GM21737 (cell line): ENCODE results near the gene BICDL1.
A peak's percentile ranks its signal among the peaks of the same experiment; 100 is the strongest.

Experiments
- ATAC-seq: cut with Tn5 transposase; IDR thresholded peaks from one replicate; pipeline ENCODE4 v1.9.1; 2021; ENCODE audit warnings: mild to moderate bottlenecking, moderate library complexity; ENCODE audit not compliant: unreplicated experiment

The BICDL1 gene

DNA sequence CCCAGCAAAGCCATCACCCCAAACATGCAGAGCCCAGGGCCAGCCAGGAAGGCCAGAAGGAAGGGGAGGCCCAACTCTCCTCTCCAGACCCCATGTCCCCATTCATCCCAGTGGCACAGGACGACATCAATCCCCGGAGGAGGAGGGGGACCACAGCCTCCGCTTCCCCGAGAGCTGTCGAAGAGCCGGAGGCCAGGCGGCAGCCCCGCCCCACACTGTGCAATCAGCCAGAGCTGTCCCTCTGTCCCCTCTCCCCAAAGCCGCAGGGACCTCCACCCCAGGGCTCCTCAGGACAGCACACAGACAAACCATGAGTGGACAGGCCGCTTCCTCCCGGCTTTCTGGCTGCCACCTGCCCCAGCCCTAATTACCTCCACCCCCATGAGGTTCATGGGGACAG lies 110.7 kb downstream of the BICDL1 start:
- no peak for ATAC-seq

DNA sequence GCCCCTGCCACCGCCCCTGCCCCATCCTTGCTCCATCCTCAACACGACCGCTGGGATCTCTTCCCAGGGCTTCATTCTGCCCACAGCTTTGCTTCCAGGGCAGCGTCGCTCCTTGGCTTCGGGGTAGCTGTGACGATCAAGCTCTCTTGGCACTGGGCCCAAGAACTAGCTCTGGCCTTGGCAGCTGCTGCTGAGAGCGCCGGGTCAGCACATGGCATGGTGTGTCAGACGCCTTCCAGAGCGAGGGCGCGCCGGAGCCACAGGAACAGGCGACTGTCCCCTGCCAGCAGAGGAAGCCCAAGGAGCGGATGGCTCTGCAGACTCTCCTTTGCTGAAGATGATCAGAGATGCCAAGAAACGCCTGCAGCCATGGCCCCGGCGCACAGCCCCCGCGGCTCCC lies 111.6 kb downstream of the BICDL1 start:
- ATAC-seq = no peak

DNA sequence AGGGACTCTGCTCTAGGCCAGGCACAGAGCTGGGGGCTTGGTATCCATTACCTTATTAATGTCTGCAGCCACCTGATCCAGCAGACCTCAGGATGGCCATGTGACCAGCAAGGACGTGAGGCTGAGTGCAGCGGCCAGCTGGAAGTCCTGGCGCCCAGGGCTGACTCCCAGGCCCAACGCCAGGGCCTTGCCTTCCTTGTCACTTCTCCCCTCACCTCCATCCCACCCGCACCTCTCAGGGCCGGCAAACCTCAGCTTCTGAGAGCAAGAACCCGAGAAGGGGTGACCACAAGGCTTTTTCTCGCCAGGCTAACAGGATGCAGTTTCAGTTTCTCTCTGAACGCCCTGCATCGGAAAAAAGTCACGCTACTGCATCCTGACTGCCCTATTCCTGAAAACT lies 112.1 kb downstream of the BICDL1 start:
- no peak for ATAC-seq

DNA sequence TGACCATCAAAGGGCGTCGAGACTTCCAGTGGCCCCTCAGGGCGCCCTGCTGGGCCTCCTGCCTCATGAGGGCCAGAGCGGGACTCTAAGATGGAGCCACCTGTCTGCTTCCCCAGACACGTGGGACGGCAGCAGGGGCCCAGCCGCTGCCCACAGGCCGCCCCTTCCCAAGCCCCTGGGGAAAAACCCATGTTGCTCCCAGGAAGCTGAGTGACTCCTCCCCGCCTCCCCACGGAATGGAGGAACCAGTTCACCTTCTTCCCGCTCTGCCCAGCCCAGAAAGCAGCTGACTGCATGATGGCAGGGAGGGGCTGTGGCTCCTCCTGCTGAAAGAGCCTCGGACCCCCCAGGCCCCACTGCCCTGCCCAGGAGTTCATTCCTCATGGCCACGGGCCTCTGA lies 112.6 kb downstream of the BICDL1 start:
- no peak for ATAC-seq

DNA sequence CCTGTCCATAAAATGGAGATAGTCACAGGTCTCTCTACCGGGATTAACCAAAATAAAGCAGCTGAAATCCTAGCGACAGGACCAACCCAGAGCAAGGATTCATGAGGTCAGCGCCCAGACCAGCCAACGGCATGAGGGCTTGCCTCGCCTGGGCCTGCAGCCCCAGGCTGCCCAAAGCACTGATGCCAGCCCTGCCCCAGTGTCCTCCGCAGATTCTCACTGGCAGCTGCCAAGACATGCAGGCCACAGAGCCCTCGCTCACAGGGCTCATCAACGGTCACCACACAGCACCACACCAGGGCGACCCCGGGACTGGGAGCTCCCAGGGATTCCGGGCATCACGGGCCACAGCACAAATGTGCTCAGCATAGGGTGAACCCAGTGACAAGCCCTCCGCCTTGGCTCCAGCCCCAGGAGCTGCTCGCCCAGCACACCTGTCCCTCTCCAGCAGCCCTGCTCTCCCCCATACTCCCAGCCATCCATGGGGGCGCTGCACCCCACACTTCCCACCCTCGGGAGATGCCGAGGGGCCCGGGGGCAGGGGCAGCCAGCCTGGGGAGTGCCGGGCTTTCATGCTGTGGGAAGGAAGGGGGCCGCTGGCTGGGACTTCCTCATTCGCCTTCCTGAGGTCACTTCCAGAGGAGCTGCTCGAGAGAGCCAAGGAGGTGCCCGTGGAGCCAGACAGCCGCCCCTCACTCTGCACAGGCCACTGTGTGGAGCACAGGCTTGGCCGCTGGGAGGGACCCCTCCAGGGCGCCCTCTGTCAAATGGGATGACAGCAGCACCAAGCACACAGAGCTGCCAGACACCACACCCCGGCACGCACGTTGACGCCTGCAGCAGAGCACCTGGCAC lies 113.4 kb downstream of the BICDL1 start:
- ATAC-seq = no peak

DNA sequence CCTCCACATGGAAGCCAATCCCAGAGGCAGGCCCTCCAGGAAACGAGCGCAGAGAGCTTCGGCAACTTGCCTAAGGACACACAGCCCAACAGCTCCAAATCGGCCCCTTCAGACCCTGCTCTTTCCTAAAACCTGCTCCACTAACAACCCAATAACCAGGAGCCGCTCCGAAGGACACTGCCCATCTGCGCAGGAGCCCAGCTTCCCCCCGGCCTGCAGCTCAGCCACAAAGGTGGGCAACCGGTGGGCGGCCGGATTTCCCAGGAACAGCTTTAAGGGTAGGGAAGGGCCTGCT lies 114.0 kb downstream of the BICDL1 start:
- no peak for ATAC-seq

DNA sequence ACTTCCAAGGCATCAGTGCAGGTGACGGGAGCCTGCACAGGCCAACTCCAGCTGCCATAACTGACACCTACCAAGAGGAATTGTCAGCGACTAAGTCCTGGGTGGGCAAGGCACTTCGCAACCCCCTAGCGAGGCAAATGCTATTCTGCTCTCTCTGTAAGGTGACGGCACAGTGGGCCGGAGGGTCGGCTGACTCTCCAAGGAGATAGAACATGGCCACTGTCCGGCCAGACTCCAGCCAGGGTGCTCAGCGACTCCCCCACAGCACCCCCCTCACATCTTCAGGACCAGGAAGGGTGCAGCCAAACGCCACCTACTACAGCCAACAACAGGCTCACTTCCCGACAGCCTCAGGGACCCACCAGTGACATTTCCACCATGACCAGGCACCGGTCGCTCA lies 114.3 kb downstream of the BICDL1 start:
- ATAC-seq = no peak

DNA sequence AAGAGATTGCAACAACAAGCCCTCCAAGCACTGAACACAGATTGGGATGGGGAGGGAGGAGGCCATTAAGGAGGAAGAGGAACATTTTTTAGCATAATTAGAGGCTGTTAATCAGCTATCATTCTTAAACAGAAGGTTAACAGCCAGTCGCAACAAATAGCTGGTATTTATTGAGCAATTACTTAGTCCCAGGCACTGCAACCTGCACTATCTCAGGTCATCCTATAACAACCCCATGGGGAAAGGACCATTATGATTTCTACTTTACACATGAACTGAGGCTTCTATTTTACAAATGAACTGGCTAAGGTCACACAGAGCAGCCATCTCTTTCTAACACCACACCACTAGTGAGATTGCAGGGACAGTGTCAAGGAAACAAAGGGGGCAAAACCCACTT lies 117.1 kb downstream of the BICDL1 start:
- no peak for ATAC-seq

DNA sequence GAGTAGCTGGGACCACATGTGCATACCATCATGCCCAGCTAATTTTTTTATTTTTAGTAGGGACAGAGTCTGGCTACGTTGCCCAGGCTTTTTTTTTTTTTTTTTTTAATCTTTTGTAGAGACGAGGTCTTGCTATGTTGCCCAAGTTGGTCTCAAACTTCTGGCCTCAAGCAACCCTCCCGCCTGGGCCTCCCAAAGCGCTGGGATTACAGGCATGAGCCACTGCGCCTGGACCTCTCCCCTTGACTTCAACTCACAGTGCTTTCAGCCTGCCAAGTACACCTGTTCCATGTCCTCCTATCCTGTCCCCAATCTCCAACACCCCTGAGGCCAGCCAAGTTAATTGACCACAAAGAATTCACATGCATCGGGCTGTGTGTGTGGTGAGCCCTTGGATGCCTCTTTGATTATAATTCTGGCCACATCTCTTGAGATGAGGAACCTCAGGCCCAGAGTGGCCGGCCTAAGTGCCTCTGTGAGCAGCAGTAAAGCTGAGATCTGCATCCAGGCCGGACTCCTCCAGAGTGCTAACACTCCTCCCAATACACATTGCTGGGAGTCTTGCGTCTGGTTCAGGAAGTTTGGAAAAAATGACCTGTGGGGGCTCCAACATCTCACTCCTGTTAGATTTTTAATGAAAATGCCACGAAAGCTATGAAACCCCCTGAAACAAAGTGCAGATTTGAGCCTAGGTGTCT lies 120.7 kb downstream of the BICDL1 start:
- ATAC-seq = no peak

DNA sequence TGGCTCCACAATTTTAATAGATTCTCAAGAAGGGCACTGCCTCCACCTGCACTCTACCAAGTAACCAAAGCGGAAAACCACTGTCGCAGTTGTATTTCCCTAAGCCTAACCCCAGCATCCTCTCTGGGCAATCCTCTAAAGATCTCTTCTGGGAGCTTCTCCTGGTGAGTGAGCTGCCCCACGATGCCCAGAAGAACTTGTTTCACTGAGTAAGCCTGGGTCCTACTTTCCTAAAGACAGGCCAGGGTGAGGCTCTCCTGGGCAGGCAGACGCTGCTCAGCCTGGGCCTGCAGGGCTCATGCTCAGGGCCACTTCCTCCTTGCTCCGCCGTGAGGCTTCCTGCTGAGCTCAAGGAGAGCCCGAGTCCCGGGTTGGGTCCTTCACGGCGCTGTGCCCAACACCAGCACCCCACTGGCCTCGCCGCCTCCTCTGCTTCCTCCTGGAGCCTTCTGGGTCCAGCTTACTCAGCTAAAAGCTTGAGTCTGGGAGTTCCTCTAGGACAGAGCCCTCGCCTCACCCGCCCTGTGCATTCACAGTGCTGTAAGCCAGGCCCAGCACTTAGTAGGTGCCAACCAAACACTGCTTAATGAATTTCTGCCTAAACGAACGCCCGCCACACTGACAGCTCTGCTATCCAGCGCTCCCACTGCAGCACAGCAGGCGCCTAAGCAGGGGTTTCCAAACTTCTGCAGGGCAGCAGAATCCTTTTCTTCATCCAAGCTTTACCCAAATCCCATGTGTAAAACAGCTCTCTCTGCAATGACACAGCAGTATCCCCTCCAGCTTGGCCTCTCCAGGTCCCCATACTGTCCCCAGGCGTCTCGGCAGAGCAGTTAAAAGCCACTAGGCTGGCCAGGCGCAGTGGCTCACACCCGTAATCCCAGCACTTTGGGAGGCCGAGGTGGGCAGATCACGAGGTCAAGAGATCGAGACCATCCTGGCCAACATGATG lies 121.8 kb downstream of the BICDL1 start:
- ATAC-seq = no peak

DNA sequence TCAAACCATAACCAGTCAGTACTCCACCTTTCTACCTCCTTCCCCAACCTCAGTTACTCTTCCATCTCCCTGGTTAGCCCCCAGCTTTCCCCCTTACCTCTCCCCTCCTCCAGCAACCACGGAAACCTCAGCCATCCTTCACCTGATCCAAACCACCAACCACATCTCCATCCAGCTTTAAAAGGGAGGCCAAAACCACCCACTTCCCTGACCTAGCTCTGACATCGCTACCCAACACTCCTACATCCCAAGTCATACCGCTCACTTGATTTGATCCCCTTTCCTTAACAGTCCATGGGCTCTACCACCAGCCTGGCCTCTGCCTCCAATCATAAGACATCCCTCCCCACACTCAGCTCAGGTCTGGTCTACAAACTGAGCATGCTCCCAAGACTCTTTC lies 126.0 kb downstream of the BICDL1 start:
- no peak for ATAC-seq

DNA sequence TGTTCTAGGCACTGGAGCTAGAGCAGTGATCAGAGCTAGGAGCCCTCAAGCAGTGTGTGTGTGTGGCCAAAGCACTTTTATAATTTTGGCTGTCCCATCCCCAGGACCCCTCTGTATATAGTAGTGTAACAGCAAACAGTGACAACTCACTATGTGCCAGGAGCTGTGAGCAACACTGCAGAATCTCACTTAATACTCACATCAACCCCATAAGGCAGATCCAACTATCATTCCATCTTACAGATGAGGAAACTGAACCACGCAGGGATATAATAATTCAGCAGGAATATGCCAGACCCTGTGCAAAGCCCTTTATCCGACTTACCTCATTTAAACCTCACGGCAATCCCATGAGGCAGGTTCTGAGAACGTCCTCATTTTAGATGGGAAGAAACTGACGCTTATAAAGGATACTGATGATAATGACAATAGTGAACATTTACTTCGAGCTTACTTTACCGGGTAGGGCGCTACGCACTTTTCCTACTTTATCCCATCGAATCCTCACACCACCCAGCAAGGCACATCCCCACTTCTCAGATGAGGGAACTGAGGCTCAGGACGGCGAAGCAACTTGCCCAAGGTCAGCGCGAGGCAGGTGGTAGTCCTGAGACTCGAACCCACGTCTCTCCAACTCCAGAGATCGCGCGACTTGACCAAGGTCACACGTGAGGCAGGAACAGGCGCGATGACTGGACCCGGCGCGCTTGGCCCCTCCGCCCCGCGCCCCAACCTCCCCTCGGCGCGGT lies 126.8 kb downstream of the BICDL1 start:
- ATAC-seq = peak; percentile 3

DNA sequence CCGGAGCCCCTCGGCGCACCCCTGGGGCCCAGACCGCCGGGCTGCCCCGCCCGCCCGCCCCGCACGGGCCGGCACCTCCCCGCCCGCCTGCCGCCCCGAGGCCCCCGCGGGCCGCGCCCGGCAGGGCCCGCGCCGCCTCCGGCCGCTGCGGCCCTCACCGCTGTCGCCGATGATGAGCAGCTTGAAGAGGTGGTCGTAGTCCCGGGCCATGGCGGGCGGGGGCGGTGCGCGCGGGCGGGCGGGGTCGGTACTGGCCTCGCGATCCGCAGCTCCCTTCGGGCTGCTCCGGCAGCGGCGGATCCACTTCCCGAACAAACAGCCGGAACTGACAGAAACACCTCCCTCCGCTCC lies 127.4 kb downstream of the BICDL1 start, which contains the start of gene RAB35:
Gene RAB35 (minus strand): TSS at position 313 of the 351 bp plus-strand sequence. CDS start 103 bp downstream, at position 210.
- no peak for ATAC-seq

DNA sequence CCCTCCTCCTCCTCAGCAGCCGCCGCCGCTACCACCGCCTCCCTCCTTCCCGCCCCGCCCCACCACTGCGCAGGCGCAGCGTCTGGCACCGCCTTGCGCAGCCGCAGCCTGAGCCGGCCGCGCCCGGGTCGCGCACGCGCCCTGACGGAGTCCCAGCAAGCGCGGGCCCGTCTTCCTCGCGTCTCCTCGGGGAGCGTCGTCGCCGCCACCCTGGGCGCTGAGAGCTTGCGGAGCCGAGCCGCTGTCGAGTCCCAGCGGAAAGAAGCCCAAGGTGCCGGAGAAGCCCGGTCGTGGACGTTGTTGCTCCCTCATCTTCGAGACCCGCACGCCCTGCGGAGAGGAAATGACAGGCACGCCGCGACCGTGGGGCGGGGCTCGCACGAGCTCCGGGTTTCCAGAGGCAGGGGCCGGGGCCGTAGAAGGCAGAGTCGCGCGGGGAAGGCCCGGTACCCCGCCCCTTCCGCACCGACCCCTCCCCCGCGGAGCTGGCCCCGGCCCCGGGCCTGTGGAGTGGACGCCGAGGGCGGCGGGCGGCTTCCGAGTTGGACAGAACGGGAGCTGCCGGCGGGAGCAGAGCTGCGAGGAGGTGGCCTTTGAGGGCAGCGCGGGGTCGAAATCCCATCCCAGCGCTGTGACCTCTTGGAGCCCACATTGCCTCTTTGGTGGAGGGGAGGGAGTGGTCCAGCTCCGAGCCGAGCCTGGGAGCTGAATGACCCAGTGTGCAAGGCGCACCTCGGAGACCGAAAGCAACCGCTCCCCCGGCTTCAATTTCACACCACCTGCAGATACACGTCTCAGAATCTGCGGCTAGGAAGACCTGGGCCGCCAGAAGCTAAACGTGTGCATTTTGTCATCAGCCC lies 128.0 kb downstream of the BICDL1 start:
- ATAC-seq = peak; percentile 42

DNA sequence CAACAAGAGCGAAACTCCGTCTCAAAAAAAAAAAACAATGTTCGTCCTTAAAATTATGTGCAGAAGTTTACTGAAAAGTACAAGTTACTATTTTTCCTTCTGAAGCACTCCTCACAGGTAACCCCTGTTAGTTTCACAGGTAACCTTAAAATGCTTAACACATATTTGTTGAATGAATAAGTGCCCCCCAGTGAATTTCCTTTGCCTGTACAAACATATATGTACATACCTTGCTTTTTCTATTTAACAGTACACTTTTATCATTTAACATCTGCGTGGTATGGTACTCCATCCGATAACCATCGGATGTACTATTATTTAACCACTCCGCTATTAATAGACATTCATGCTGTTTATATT lies 128.9 kb downstream of the BICDL1 start:
- ATAC-seq = no peak

DNA sequence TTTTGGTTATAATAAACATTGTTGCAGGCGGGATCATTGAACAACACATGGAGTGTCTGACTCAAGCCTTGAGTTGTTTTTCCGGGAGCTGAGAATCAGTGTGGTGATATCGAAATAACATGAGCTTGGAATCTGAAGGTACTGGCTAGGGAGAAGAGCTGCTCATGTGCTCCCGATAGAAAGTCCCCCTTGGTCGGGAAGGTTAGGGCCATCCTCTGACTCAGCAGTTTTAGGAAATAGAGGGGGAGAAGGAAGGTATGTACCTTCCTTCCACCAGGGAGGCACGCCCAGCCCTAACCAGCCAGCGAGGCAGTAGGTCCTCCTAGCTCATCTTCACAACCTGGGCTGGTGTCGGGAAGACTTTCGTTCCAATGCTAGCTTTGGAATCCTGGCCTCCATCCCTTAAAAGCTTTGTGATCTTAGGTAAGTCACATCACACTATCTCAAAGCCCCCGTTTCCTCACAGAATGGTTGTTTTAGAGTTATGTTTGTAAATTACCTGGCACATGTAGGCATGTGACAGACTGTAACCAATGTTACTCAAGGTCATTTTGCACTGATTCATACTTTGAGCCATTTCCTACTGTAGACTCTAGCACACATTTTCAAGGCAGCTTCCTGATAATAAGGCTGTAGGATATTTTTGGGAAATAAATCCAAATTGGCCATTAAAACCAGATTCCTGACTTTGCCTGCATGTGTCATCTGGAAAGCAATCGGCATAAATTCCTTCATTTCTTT lies 129.5 kb downstream of the BICDL1 start:
- ATAC-seq = no peak

DNA sequence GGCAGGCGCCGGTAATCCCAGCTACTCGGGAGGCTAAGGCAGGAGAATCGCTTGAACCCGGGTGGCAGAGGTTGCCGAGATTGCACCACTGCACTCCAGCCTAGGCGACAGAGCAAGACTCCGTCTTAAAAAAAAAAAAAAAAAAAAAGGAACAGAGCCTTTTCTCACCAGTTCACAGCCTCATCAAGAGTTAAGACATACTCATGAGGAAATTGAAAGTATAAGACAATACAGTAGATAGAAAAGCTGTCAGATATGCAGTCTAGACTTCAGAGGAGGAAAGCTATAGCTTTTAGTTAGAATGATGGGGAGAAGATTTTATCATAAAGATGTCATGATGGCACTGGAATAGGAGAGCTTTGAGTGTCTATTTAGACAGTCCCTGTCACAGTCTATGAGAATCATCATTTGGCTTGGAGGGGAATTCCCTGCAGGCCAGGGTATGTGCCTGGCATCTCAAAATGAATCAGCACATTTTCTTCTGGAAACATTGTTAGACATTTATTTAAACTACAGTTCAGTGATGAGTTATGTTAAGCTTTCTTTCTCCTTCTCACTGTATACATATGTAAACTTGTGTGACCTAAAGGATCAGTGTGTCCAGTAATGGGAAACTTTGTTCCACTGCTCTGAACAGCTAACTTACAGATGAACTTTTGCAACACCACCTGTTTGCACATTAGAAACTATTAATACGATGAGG lies 130.4 kb downstream of the BICDL1 start:
- ATAC-seq = peak; percentile 19

DNA sequence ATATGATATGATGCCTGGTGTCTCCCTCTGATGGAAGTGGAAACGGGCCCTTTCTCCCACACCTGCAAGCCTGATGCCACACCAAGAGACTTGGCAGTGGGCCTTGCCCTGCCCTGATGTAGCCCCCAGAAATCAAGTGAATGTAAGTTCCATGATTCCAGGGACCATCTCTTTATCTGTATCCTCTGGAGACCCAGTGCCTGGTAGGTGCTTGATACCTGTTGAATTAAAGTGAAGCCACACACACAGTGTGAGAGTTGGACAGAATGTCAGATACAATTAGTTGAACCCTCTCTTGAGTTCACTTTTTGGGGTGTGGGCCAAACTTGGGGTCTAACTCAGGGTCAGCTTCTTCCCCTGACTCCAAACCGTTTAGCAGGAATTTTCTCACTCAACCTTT lies 132.3 kb downstream of the BICDL1 start:
- no peak for ATAC-seq
